Measurements from ENCODE around the gene PTPN2. TPM values are rescaled to one million over a fixed set of nuclear protein-coding genes. Genes with fewer than 3 reads are reported as not detected.
A peak's percentile ranks its signal among the peaks of the same experiment; 100 is the strongest.

Gene PTPN2
- total and polyA plus RNA-seq, 2 donors: 116 to 155 TPM

DNA sequence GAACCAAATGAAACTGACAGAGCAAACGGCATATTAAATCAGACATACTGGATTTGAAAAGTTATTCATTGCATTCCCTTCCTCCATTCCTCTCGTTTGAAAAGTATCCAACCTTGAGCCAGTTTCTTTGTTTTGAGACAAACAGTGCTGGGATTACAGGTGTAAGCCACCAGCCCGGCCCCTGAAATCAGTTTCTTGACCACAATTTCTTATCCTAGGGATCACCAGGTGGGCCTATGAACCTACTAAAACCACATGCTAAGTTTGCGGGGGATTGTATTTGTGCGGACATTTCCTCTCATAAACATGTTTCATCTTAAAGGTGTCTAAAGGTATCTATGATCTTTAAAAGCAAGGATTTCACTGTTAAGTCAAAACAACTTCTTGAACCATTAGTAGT lies 11.6 kb downstream of the PTPN2 start:
- Histone ChIP-seq H3K27ac (ENCODE audit: low read depth in 1 of 2, low read length in 1 of 2) (no peak overlapping the region), H3K4me1 (ENCODE audit: control insufficient read depth in 2 of 2, insufficient read depth in 2 of 2, low read length in 2 of 2) (peaks cover 17 to 38% of the 10 kb centered on the region in 2 donors), H3K36me3 (ENCODE audit: control insufficient read depth in 2 of 2, insufficient read depth in 2 of 2, low read length in 1 of 2) (peaks cover 0 to 6% of the 10 kb centered on the region in 2 donors), H3K4me3 (ENCODE audit: low read length in 2 of 2) (no peak overlapping the region), H3K27me3 (ENCODE audit: control insufficient read depth in 2 of 2, insufficient read depth in 1 of 2, low read length in 1 of 2) (no peaks in the 10 kb centered on the region), H3K9me3 (ENCODE audit: control insufficient read depth in 2 of 2, insufficient read depth in 1 of 2, low read length in 1 of 2) (no peaks in the 10 kb centered on the region)
- 29% methylated on average over 5 of the region's 5 CpGs for WGBS
- DNase-seq (ENCODE audit: low read depth in 6 of 9, low spot score in 9 of 9): no peak

GRCh38 chr18:12868576-12868975 lies 15.5 kb downstream of the PTPN2 start:
- 98% methylated on average over 12 of the region's 12 CpGs for WGBS
- Histone ChIP-seq H3K9me3 (ENCODE audit: control insufficient read depth in 2 of 2, insufficient read depth in 1 of 2, low read length in 1 of 2) (peaks cover 0 to 3% of the 10 kb centered on the region in 2 donors), H3K27me3 (ENCODE audit: control insufficient read depth in 2 of 2, insufficient read depth in 1 of 2, low read length in 1 of 2) (no peaks in the 10 kb centered on the region), H3K4me3 (ENCODE audit: low read length in 2 of 2) (no peak overlapping the region), H3K4me1 (ENCODE audit: control insufficient read depth in 2 of 2, insufficient read depth in 2 of 2, low read length in 2 of 2) (peaks cover 8 to 36% of the 10 kb centered on the region in 2 donors), H3K36me3 (ENCODE audit: control insufficient read depth in 2 of 2, insufficient read depth in 2 of 2, low read length in 1 of 2) (peaks cover 0 to 6% of the 10 kb centered on the region in 2 donors), H3K27ac (ENCODE audit: low read depth in 1 of 2, low read length in 1 of 2) (no peak overlapping the region)
- DNase-seq (ENCODE audit: low read depth in 6 of 9, low spot score in 9 of 9): no peak

DNA sequence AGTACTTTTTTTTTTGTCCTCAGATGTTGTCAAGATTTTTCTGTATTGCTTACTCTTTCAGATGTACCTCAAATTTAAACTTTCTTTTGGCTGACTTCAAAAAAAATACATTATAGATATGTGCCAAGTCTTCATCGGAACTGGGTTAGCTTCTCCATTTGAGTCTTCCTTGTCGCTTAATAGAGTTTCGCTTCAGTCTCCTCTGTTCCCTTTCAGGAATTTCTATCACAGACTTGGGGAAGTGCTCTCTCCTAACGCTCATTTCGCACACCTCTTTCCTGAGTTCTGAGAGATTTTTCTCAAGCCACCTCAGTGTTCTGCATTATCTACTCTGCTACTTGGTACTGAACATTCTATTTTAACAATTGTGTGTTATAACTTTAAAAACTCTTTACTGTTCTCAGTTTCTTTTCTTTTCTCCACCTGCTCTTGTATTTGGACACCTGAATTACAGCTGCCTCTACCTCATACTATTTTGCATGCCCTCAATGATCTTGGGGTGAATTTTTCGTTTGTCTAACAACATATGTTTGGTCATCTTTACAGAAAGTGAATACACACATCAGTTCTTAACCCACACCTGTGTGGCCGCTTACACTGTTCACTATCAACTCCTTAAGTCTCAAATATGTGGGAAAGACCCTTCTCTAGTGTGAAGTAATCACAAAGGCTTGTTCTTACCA lies 16.5 kb downstream of the PTPN2 start:
- Histone ChIP-seq H3K4me3 (ENCODE audit: low read length in 2 of 2) (no peak overlapping the region), H3K9me3 (ENCODE audit: control insufficient read depth in 2 of 2, insufficient read depth in 1 of 2, low read length in 1 of 2) (peaks cover 0 to 3% of the 10 kb centered on the region in 2 donors), H3K27ac (ENCODE audit: low read depth in 1 of 2, low read length in 1 of 2) (peak overlapping the region; percentile 40 to 60), H3K27me3 (ENCODE audit: control insufficient read depth in 2 of 2, insufficient read depth in 1 of 2, low read length in 1 of 2) (no peaks in the 10 kb centered on the region), H3K36me3 (ENCODE audit: control insufficient read depth in 2 of 2, insufficient read depth in 2 of 2, low read length in 1 of 2) (peaks cover 0 to 6% of the 10 kb centered on the region in 2 donors), H3K4me1 (ENCODE audit: control insufficient read depth in 2 of 2, insufficient read depth in 2 of 2, low read length in 2 of 2) (peaks cover 16 to 45% of the 10 kb centered on the region in 2 donors)
- 89% methylated on average over 7 of the region's 7 CpGs for WGBS
- no peak for DNase-seq (ENCODE audit: low read depth in 6 of 9, low spot score in 9 of 9)

- Histone ChIP-seq H3K4me1 (ENCODE audit: control insufficient read depth in 2 of 2, insufficient read depth in 2 of 2, low read length in 2 of 2) (peaks cover 40 to 53% of the 10 kb centered on the region in 2 donors), H3K4me3 (ENCODE audit: low read length in 2 of 2) (no peak overlapping the region), H3K36me3 (ENCODE audit: control insufficient read depth in 2 of 2, insufficient read depth in 2 of 2, low read length in 1 of 2) (peaks cover 3 to 4% of the 10 kb centered on the region in 2 donors), H3K9me3 (ENCODE audit: control insufficient read depth in 2 of 2, insufficient read depth in 1 of 2, low read length in 1 of 2) (peaks cover 0 to 3% of the 10 kb centered on the region in 2 donors), H3K27ac (ENCODE audit: low read depth in 1 of 2, low read length in 1 of 2) (peak overlapping the region in 1 of 2 donors; percentile 87), H3K27me3 (ENCODE audit: control insufficient read depth in 2 of 2, insufficient read depth in 1 of 2, low read length in 1 of 2) (no peaks in the 10 kb centered on the region)
- DNase-seq (ENCODE audit: low read depth in 6 of 9, low spot score in 9 of 9): no peak
- 96% methylated on average over 3 of the region's 3 CpGs for WGBS
Observed at GRCh38 chr18:12863687-12864216, 20.3 kb downstream of the PTPN2 start.

GRCh38 chr18:12862874-12863482 lies 21.1 kb downstream of the PTPN2 start:
- peak overlapping the region; percentile 59 to 87 for H3K27ac ChIP-seq (ENCODE audit: low read depth in 1 of 2, low read length in 1 of 2)
- peaks cover 41 to 49% of the 10 kb centered on the region in 2 donors for H3K4me1 ChIP-seq (ENCODE audit: control insufficient read depth in 2 of 2, insufficient read depth in 2 of 2, low read length in 2 of 2)
- DNase-seq (ENCODE audit: low read depth in 6 of 9, low spot score in 9 of 9): no peak
- H3K27me3 ChIP-seq (ENCODE audit: control insufficient read depth in 2 of 2, insufficient read depth in 1 of 2, low read length in 1 of 2): no peaks in the 10 kb centered on the region
- H3K9me3 ChIP-seq (ENCODE audit: control insufficient read depth in 2 of 2, insufficient read depth in 1 of 2, low read length in 1 of 2): peaks cover 0 to 3% of the 10 kb centered on the region in 2 donors
- H3K36me3 ChIP-seq (ENCODE audit: control insufficient read depth in 2 of 2, insufficient read depth in 2 of 2, low read length in 1 of 2): peaks cover 2 to 4% of the 10 kb centered on the region in 2 donors
- WGBS: 95% methylated on average over 2 of the region's 2 CpGs
- H3K4me3 ChIP-seq (ENCODE audit: low read length in 2 of 2): no peak overlapping the region

GRCh38 chr18:12862467-12862866 lies 21.6 kb downstream of the PTPN2 start:
- H3K36me3 ChIP-seq (ENCODE audit: control insufficient read depth in 2 of 2, insufficient read depth in 2 of 2, low read length in 1 of 2): peaks cover 0 to 4% of the 10 kb centered on the region in 2 donors
- H3K27me3 ChIP-seq (ENCODE audit: control insufficient read depth in 2 of 2, insufficient read depth in 1 of 2, low read length in 1 of 2): no peaks in the 10 kb centered on the region
- no peak for DNase-seq (ENCODE audit: low read depth in 6 of 9, low spot score in 9 of 9)
- peaks cover 41 to 47% of the 10 kb centered on the region in 2 donors for H3K4me1 ChIP-seq (ENCODE audit: control insufficient read depth in 2 of 2, insufficient read depth in 2 of 2, low read length in 2 of 2)
- H3K27ac ChIP-seq (ENCODE audit: low read depth in 1 of 2, low read length in 1 of 2): peak overlapping the region; percentile 73 to 87
- H3K4me3 ChIP-seq (ENCODE audit: low read length in 2 of 2): no peak overlapping the region
- 59% methylated on average over 2 of the region's 2 CpGs for WGBS
- H3K9me3 ChIP-seq (ENCODE audit: control insufficient read depth in 2 of 2, insufficient read depth in 1 of 2, low read length in 1 of 2): peaks cover 0 to 3% of the 10 kb centered on the region in 2 donors

DNA sequence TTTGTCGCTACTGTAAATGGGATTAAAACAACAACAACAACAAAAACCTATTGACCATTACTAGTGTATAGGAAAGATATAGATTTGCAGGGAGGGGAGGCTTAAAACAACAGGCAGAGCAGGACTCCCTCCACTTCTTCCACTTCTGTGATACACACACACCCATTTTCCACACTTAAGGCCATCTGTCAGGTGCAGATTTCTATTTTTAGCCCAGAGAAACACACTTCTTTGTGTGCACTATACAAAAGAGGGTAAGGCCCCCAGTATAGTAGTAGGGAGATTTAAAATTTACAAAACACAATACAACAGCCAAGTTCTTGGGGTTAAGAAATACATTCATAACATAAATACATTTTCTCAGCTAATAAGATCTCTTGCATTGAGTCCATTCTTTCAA lies 22.4 kb downstream of the PTPN2 start:
- H3K4me1 ChIP-seq (ENCODE audit: control insufficient read depth in 2 of 2, insufficient read depth in 2 of 2, low read length in 2 of 2): peaks cover 46 to 54% of the 10 kb centered on the region in 2 donors

DNA sequence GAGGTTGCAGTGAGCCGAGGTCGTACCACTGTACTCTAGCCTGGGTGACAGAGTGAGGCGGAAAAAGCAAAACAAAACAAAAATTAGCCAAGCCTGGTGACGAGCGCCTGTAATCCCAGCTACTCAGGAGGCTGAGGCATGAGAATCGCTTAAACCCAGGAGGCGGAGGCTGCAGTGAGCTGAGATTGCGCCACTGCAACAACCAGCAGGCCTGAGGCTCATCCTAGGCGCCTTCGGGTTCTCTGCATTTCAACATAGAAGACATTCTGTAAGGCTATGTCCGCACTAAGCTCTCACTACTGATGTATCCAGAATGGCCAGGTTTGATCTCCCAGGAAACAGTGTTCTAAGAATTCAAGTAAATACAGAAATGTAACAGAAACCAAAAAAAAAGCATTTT lies 23.5 kb downstream of the PTPN2 start:
- Histone ChIP-seq H3K27me3 (ENCODE audit: control insufficient read depth in 2 of 2, insufficient read depth in 1 of 2, low read length in 1 of 2) (no peaks in the 10 kb centered on the region), H3K4me3 (ENCODE audit: low read length in 2 of 2) (no peak overlapping the region), H3K9me3 (ENCODE audit: control insufficient read depth in 2 of 2, insufficient read depth in 1 of 2, low read length in 1 of 2) (no peaks in the 10 kb centered on the region), H3K36me3 (ENCODE audit: control insufficient read depth in 2 of 2, insufficient read depth in 2 of 2, low read length in 1 of 2) (peaks cover 12 to 14% of the 10 kb centered on the region in 2 donors), H3K27ac (ENCODE audit: low read depth in 1 of 2, low read length in 1 of 2) (peak overlapping the region in 1 of 2 donors; percentile 87), H3K4me1 (ENCODE audit: control insufficient read depth in 2 of 2, insufficient read depth in 2 of 2, low read length in 2 of 2) (peaks cover 52 to 62% of the 10 kb centered on the region in 2 donors)
- no peak for DNase-seq (ENCODE audit: low read depth in 6 of 9, low spot score in 9 of 9)
- WGBS: 98% methylated on average over 11 of the region's 11 CpGs

More for the DNA sequence above, 22.4 kb downstream of the PTPN2 start:
- Histone ChIP-seq H3K4me3 (ENCODE audit: low read length in 2 of 2) (peak overlapping the region in 1 of 2 donors; percentile 7), H3K27me3 (ENCODE audit: control insufficient read depth in 2 of 2, insufficient read depth in 1 of 2, low read length in 1 of 2) (no peaks in the 10 kb centered on the region), H3K36me3 (ENCODE audit: control insufficient read depth in 2 of 2, insufficient read depth in 2 of 2, low read length in 1 of 2) (peaks cover 3 to 7% of the 10 kb centered on the region in 2 donors), H3K9me3 (ENCODE audit: control insufficient read depth in 2 of 2, insufficient read depth in 1 of 2, low read length in 1 of 2) (peaks cover 0 to 1% of the 10 kb centered on the region in 2 donors), H3K27ac (ENCODE audit: low read depth in 1 of 2, low read length in 1 of 2) (peak overlapping the region in 1 of 2 donors; percentile 87)
- WGBS: 99% methylated on average over 1 of the region's 1 CpG
- DNase-seq (ENCODE audit: low read depth in 6 of 9, low spot score in 9 of 9): peak in 5 of 9 donors; percentile 59 to 88 (median 72)

DNA sequence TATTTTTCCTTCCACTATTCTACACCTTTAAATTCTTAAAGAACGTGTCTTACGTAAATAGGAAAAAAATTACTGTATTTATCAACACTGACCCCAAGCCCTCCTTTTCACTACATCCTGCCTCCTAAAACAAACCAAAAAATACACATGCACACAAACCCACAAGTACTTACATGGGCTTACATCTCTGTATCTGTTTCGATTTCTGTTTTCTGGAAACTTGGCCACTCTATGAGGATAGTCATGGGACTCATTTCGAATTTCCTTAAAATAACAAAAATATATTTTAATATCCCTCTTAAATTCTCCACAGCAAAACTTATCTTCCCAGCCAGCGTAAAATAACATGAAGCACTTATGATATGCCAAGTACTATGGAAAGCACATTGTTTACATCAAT lies 25.0 kb downstream of the PTPN2 start:
- Histone ChIP-seq H3K27ac (ENCODE audit: low read depth in 1 of 2, low read length in 1 of 2) (peak overlapping the region in 1 of 2 donors; percentile 91), H3K4me1 (ENCODE audit: control insufficient read depth in 2 of 2, insufficient read depth in 2 of 2, low read length in 2 of 2) (peaks cover 52 to 69% of the 10 kb centered on the region in 2 donors), H3K27me3 (ENCODE audit: control insufficient read depth in 2 of 2, insufficient read depth in 1 of 2, low read length in 1 of 2) (no peaks in the 10 kb centered on the region), H3K36me3 (ENCODE audit: control insufficient read depth in 2 of 2, insufficient read depth in 2 of 2, low read length in 1 of 2) (peaks cover 12 to 28% of the 10 kb centered on the region in 2 donors), H3K4me3 (ENCODE audit: low read length in 2 of 2) (no peak overlapping the region), H3K9me3 (ENCODE audit: control insufficient read depth in 2 of 2, insufficient read depth in 1 of 2, low read length in 1 of 2) (no peaks in the 10 kb centered on the region)
- WGBS: 87% methylated on average over 5 of the region's 5 CpGs
- DNase-seq (ENCODE audit: low read depth in 6 of 9, low spot score in 9 of 9): no peak
